Mesendoderm (in vitro differentiated cells): ENCODE results near the gene MSMP.

Experiments
- DNase-seq: peaks from one replicate; pipeline ENCODE4 v3.0.0; 2013
- H2AK5ac ChIP-seq: 2 replicates; pipeline ENCODE4 v1.6.1; 2013; ENCODE audit warnings: low read length, inconsistent platforms
- H2BK120ac ChIP-seq: 2 replicates; pipeline ENCODE4 v1.6.1; 2013; ENCODE audit warnings: low read depth, mild to moderate bottlenecking, low read length, moderate library complexity, mixed read lengths
- H2BK15ac ChIP-seq: replicated peaks from 2 replicates; pipeline ENCODE4 v1.6.1; 2013; ENCODE audit warnings: low read depth, mild to moderate bottlenecking, moderate library complexity
- H2BK5ac ChIP-seq: 2 replicates; pipeline ENCODE4 v1.6.1; 2013; ENCODE audit warnings: low read length, inconsistent platforms
- H3K18ac ChIP-seq: 2 replicates; pipeline ENCODE4 v1.6.1; 2013; ENCODE audit warnings: mild to moderate bottlenecking, low read length, mixed read lengths
- H3K23ac ChIP-seq: one replicate; pipeline ENCODE4 v1.6.1; 2013; ENCODE audit warnings: low read length
- H3K27ac ChIP-seq: 2 replicates; pipeline ENCODE4 v1.5.1; 2013; ENCODE audit warnings: low read depth, mild to moderate bottlenecking, inconsistent platforms, low read length, moderate library complexity
- H3K27me3 ChIP-seq: 2 replicates; pipeline ENCODE4 v1.6.1; 2013; ENCODE audit warnings: low read length, control low read depth, mild to moderate bottlenecking, inconsistent platforms; ENCODE audit not compliant: insufficient read depth, poor library complexity
- H3K36me3 ChIP-seq: 2 replicates; pipeline ENCODE4 v1.6.1; 2013; ENCODE audit warnings: low read length, inconsistent platforms; ENCODE audit not compliant: control insufficient read depth, insufficient read depth
- H3K4ac ChIP-seq: one replicate; pipeline ENCODE4 v1.6.1; 2013; ENCODE audit warnings: low read depth, mild to moderate bottlenecking, low read length, moderate library complexity
- H3K4me1 ChIP-seq: 2 replicates; pipeline ENCODE4 v1.6.1; 2013; ENCODE audit warnings: low read depth, low read length, inconsistent platforms; ENCODE audit not compliant: control insufficient read depth
- H3K4me2 ChIP-seq: 2 replicates; pipeline ENCODE4 v1.6.1; 2013; ENCODE audit warnings: low read length
- H3K4me3 ChIP-seq: 2 replicates; pipeline ENCODE4 v1.5.1; 2013; ENCODE audit warnings: mild to moderate bottlenecking, low read length
- H3K56ac ChIP-seq: one replicate; pipeline ENCODE4 v1.6.1; 2013; ENCODE audit warnings: low read length
- H3K79me1 ChIP-seq: 2 replicates; pipeline ENCODE4 v1.6.1; 2013; ENCODE audit warnings: low read length, inconsistent platforms
- H3K79me2 ChIP-seq: 2 replicates; pipeline ENCODE4 v1.6.1; 2013; ENCODE audit warnings: mild to moderate bottlenecking, low read length; ENCODE audit not compliant: control insufficient read depth, insufficient read depth
- H3K9ac ChIP-seq: 2 replicates; pipeline ENCODE4 v1.6.1; 2013; ENCODE audit warnings: low read length, inconsistent platforms
- H4K5ac ChIP-seq: one replicate; pipeline ENCODE4 v1.6.1; 2013; ENCODE audit warnings: low read length
- H4K8ac ChIP-seq: one replicate; pipeline ENCODE4 v1.6.1; 2013; ENCODE audit warnings: low read depth, mild to moderate bottlenecking, control low read depth, low read length, moderate library complexity
- WGBS: extraction: QIAGEN DNeasy Blood & Tissue Kit; methylation state at CpG from one replicate; pipeline ENCODE4 v1.1.7; 2013; ENCODE audit warnings: low lambda C conversion rate, missing lambda C conversion rate; ENCODE audit not compliant: insufficient coverage; ENCODE audit errors: extremely low coverage; 5-methylcytosine and 5-hydroxymethylcytosine counted together

MSMP gene

GRCh38 chr9:35710818-35711500 is 43.1 kb downstream of the MSMP start:
- no peaks in the 10 kb centered on the region for H3K79me1 ChIP-seq
- no CpG with 5 or more reads among the region's 7 CpGs for WGBS
- no peaks in the 10 kb centered on the region for H3K4me1 ChIP-seq
- no peak overlapping the region for H3K27ac ChIP-seq
- no peak overlapping the region for H3K4me3 ChIP-seq
- DNase-seq, result no peak
- H3K79me2 ChIP-seq, result no peaks in the 10 kb centered on the region
- H2BK120ac ChIP-seq, result no peak overlapping the region
- H4K8ac ChIP-seq, result no peak overlapping the region
- H3K27me3 ChIP-seq, result no peaks in the 10 kb centered on the region
- H3K4ac ChIP-seq, result no peak overlapping the region
- H3K18ac ChIP-seq, result no peak overlapping the region
- H3K36me3 ChIP-seq, result peaks cover 38% of the 10 kb centered on the region
- H3K56ac ChIP-seq, result no peak overlapping the region
- no peak overlapping the region for H2AK5ac ChIP-seq
- H3K23ac ChIP-seq, result no peak overlapping the region
- H2BK5ac ChIP-seq, result no peak overlapping the region
- no peak overlapping the region for H2BK15ac ChIP-seq
- H3K4me2 ChIP-seq, result no peak overlapping the region
- H4K5ac ChIP-seq, result no peak overlapping the region
- H3K9ac ChIP-seq, result no peak overlapping the region

- no peak overlapping the region for H2BK5ac ChIP-seq
- H3K36me3 ChIP-seq, result peaks cover 45% of the 10 kb centered on the region
- H3K4ac ChIP-seq, result no peak overlapping the region
- no peak overlapping the region for H3K4me2 ChIP-seq
- no peaks in the 10 kb centered on the region for H3K79me1 ChIP-seq
- H3K4me1 ChIP-seq, result no peaks in the 10 kb centered on the region
- no peak overlapping the region for H3K18ac ChIP-seq
- H2BK120ac ChIP-seq, result no peak overlapping the region
- H4K8ac ChIP-seq, result no peak overlapping the region
- H3K27me3 ChIP-seq, result no peaks in the 10 kb centered on the region
- no peak overlapping the region for H2AK5ac ChIP-seq
- DNase-seq, result no peak
- no CpG with 5 or more reads among the region's 4 CpGs for WGBS
- H4K5ac ChIP-seq, result no peak overlapping the region
- H2BK15ac ChIP-seq, result no peak overlapping the region
- no peak overlapping the region for H3K23ac ChIP-seq
- no peak overlapping the region for H3K4me3 ChIP-seq
- no peak overlapping the region for H3K9ac ChIP-seq
- H3K27ac ChIP-seq, result no peak overlapping the region
- H3K56ac ChIP-seq, result no peak overlapping the region
- H3K79me2 ChIP-seq, result no peaks in the 10 kb centered on the region
Observed at GRCh38 chr9:35708146-35708545, 45.9 kb downstream of the MSMP start.

- H3K27ac ChIP-seq, result no peak overlapping the region
- H3K4me2 ChIP-seq, result no peak overlapping the region
- H3K36me3 ChIP-seq, result peaks cover 46% of the 10 kb centered on the region
- H3K4me1 ChIP-seq, result no peaks in the 10 kb centered on the region
- H3K4me3 ChIP-seq, result no peak overlapping the region
- H2BK5ac ChIP-seq, result no peak overlapping the region
- DNase-seq, result no peak
- H3K9ac ChIP-seq, result no peak overlapping the region
- WGBS, result no CpG with 5 or more reads among the region's 10 CpGs
- H3K18ac ChIP-seq, result no peak overlapping the region
- no peaks in the 10 kb centered on the region for H3K27me3 ChIP-seq
- no peak overlapping the region for H3K56ac ChIP-seq
- H3K79me1 ChIP-seq, result no peaks in the 10 kb centered on the region
- H3K79me2 ChIP-seq, result no peaks in the 10 kb centered on the region
- H2BK120ac ChIP-seq, result no peak overlapping the region
- no peak overlapping the region for H4K5ac ChIP-seq
- H2AK5ac ChIP-seq, result no peak overlapping the region
- no peak overlapping the region for H3K4ac ChIP-seq
- no peak overlapping the region for H3K23ac ChIP-seq
- no peak overlapping the region for H2BK15ac ChIP-seq
- no peak overlapping the region for H4K8ac ChIP-seq
Observed at GRCh38 chr9:35706951-35707350, 47.1 kb downstream of the MSMP start.

- no peak overlapping the region for H3K56ac ChIP-seq
- no CpG with 5 or more reads among the region's 7 CpGs for WGBS
Observed at GRCh38 chr9:35705836-35706430, 48.1 kb downstream of the MSMP start.

DNA sequence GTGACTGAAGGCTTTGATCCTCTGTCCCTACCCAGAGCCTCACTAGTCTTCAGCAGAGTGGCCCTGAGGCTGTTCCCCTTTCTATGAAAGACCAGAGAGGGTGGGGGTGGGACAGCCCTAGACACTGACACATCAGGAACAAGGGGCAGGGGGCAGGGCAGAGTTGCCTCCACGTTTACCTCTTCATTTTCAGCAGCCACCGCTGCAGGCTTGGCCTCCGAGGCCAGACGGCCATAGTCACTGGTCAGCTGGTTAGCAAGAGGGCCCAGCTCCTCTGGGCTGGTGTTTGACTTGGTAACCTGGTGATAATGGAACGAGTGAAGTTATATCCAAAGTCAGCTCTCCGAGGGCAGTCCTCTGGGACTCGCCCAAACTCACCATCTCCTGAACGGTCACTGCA is 48.7 kb downstream of the MSMP start:
- WGBS, result no CpG with 5 or more reads among the region's 8 CpGs
- no peaks in the 10 kb centered on the region for H3K79me1 ChIP-seq
- H3K4me1 ChIP-seq, result no peaks in the 10 kb centered on the region
- H3K9ac ChIP-seq, result no peak overlapping the region
- no peak overlapping the region for H3K18ac ChIP-seq
- H2AK5ac ChIP-seq, result no peak overlapping the region
- H3K27me3 ChIP-seq, result no peaks in the 10 kb centered on the region
- no peak overlapping the region for H4K5ac ChIP-seq
- H2BK5ac ChIP-seq, result no peak overlapping the region
- no peak for DNase-seq
- H3K27ac ChIP-seq, result no peak overlapping the region
- peaks cover 47% of the 10 kb centered on the region for H3K36me3 ChIP-seq
- H3K4ac ChIP-seq, result no peak overlapping the region
- H4K8ac ChIP-seq, result no peak overlapping the region
- no peak overlapping the region for H3K4me3 ChIP-seq
- no peaks in the 10 kb centered on the region for H3K79me2 ChIP-seq
- no peak overlapping the region for H2BK15ac ChIP-seq
- no peak overlapping the region for H2BK120ac ChIP-seq
- no peak overlapping the region for H3K56ac ChIP-seq
- no peak overlapping the region for H3K4me2 ChIP-seq
- H3K23ac ChIP-seq, result no peak overlapping the region

More at GRCh38 chr9:35705836-35706430, 48.1 kb downstream of the MSMP start:
- no peak overlapping the region for H3K4ac ChIP-seq
- no peak overlapping the region for H3K23ac ChIP-seq
- H3K79me2 ChIP-seq, result no peaks in the 10 kb centered on the region
- H3K9ac ChIP-seq, result no peak overlapping the region
- H3K18ac ChIP-seq, result no peak overlapping the region
- H3K27me3 ChIP-seq, result no peaks in the 10 kb centered on the region
- no peak overlapping the region for H2BK120ac ChIP-seq
- no peak overlapping the region for H4K5ac ChIP-seq
- no peak overlapping the region for H3K4me2 ChIP-seq
- H2AK5ac ChIP-seq, result no peak overlapping the region
- no peak for DNase-seq
- peaks cover 47% of the 10 kb centered on the region for H3K36me3 ChIP-seq
- no peaks in the 10 kb centered on the region for H3K79me1 ChIP-seq
- H3K4me1 ChIP-seq, result no peaks in the 10 kb centered on the region
- H4K8ac ChIP-seq, result no peak overlapping the region
- H2BK5ac ChIP-seq, result no peak overlapping the region
- H3K4me3 ChIP-seq, result no peak overlapping the region
- H2BK15ac ChIP-seq, result no peak overlapping the region
- H3K27ac ChIP-seq, result no peak overlapping the region
